GM19025 (cell line): ENCODE results near the gene C20orf202.

ENCODE experiments used
- ATAC-seq: cut with Tn5 transposase; IDR thresholded peaks from one replicate; pipeline ENCODE4 v1.9.1; 2021; ENCODE audit warnings: mild to moderate bottlenecking, low read depth, moderate library complexity; ENCODE audit not compliant: unreplicated experiment

The C20orf202 gene

DNA sequence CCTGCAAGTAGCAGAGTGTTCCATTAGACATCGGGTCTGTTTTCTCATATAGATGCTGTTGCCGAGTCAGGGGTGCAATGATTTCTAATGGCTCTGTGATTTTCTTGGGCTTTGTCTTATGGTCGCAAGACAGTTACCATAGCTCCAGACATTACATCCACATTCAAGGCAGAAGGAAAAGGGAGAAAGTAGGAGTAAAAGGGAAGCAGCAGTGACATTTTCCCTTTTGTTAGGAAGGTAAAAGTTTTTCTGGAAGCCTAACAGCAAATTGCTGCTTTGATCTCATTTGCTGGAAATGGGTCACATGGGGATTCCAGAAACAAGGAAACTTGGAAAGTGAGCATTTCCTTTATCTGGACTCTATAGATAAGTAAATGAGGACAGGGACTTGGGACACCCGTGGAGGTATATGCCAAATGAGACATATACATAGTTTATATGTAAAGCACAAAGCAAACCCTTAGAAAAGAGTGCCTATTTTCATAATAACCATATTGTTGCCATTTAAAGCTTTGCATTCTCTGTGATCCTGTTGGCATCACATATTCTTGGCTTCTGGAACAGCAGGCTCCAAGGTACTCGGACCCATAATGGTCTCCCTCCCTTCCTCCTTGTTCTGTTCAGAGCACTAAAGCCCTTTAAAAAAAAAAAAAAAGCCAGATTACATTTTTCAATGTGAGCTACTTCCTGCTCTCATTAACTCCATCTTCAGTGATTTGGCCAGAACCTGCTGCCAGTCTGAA lies at the start of gene C20orf202:
TSS of gene C20orf202 (plus strand) at position 693 of the 743 bp plus-strand sequence. CDS start 132 bp downstream, outside the sequence.
- no peak for ATAC-seq

GRCh38 chr20:1154226-1154625 lies 49.0 kb upstream of the C20orf202 start:
- no peak for ATAC-seq

- ATAC-seq = no peak
Measured at GRCh38 chr20:1154691-1155090, 48.6 kb upstream of the C20orf202 start.

- ATAC-seq = no peak
Measured at GRCh38 chr20:1155342-1155741, 47.9 kb upstream of the C20orf202 start.

GRCh38 chr20:1160496-1160895 lies 42.8 kb upstream of the C20orf202 start:
- no peak for ATAC-seq

GRCh38 chr20:1160991-1161390 lies 42.3 kb upstream of the C20orf202 start:
- no peak for ATAC-seq

DNA sequence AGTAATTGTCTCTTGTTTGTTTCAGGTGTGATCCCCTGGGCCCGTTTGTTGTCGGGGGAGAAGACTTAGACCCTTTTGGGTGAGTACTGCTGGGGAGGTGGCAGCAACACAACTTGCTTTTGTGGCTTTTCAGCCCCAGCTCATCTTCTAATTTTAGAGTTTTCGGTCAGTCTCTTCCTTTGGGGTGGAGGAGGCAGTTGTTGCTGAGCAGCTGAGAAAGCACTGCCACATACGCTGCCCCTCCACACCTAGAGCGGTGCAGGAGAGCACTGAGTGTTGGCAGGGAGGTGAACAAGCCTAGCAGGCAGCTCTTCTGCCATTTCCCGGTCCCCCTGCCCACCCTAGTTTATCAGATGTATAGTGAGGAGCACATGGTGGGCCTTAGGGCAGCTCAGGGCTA lies 40.1 kb upstream of the C20orf202 start:
- no peak for ATAC-seq

GRCh38 chr20:1163653-1164052 lies 39.6 kb upstream of the C20orf202 start:
- ATAC-seq = no peak

- no peak for ATAC-seq
Measured at GRCh38 chr20:1164871-1165270, 38.4 kb upstream of the C20orf202 start.

DNA sequence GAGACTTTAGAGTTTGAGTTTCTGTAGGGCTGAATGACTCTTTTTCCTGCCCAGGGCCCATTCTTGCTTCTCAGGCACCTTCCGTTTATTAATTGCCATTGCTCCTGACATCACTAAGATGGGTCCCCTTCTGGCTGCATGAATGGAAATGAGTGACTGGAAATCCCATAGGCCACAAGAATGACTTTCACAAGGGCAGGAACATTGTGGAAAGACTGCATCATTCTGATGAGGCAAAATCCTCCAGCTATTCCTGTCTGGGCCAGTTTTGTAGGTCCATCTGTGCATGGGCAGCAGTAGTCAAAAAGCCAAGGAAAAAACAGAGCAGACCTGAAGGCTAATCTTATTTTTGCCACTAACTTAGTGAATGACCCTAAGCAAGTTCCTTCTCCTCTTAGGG lies 37.7 kb upstream of the C20orf202 start:
- ATAC-seq = no peak

DNA sequence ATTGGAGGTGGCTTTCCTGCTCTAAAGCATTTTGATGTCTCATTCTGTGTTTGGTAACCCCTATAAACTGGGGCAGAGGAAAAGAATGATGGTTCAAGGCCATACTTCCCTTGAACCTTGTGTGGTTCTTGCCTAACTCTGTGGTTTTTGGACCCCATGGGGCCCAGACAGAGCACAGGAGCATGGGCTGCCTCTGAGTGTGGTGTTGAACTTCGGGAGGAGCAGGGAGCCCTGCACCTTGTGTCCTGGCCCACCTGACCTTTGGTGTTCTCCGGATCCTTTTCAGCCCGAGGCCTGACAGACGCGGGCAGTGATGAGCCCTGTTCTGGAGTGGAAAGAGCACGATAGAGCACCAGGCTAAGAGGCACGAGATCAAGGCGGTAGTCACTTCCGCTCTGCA lies 37.3 kb upstream of the C20orf202 start:
- ATAC-seq = no peak

- ATAC-seq = no peak
Measured at GRCh38 chr20:1166948-1167720, 36.1 kb upstream of the C20orf202 start.

DNA sequence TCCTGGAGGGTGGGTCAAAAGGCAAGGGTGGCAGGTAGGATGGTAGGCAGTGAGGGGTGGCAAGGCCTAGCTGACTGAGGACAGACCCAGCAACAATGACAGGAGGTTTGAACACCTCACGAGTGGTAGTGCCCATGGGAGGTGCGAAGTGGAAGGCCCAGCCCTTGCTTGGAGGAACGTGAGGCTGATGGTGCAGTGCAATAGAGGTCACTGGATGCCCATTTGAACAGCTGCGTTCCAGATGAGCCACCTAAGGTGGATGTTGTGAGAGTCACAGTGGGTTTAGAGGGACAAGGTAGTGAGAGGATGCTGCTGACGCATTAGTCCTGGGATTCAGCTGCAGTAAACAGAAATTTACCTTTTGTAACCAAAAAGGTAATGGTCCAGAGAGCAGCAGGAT lies 34.0 kb upstream of the C20orf202 start:
- no peak for ATAC-seq

GRCh38 chr20:1171461-1172093 lies 31.7 kb upstream of the C20orf202 start:
- no peak for ATAC-seq

DNA sequence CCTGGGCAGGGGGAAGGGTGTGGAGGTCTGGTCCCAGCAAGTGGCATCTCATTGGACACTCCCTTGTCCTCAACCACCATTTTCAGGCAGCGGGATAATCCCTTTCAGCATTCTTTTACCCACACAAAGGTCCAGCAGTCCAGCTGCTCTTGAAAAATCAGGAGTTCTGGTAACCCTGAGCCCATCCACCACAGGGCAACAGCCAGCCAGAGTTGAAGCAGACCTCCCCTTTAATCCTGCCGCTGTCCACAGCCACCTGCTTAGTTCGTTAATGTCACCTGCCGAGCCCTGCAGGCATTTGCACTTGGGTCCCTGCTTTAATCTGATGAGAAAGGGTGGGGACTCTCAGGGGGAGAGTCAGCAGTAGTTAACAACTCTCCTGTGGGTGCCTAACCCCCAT lies 29.6 kb upstream of the C20orf202 start:
- ATAC-seq = no peak

DNA sequence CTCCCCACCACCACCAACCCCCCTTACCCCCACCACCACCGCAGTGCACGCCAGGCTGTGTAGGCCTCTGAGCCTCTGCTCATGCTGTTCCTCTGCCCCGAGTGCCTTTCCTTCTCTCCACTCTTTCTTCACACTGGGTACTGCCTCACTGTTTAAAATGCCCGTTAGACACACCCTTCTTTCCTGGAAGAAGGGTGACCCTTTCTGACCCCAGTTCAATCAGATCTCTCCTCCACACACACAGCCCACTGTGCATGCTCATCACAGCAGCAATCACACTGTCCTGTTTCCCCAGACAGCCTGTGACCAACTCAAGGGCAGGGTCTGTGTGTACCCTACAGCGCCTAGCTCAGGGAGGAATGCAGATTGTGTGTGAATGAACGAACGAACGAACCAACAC lies 28.5 kb upstream of the C20orf202 start:
- ATAC-seq = no peak

- no peak for ATAC-seq
Measured at GRCh38 chr20:1177680-1178079, 25.6 kb upstream of the C20orf202 start.

GRCh38 chr20:1178103-1178502 lies 25.2 kb upstream of the C20orf202 start:
- ATAC-seq = no peak

GRCh38 chr20:1178623-1179022 lies 24.6 kb upstream of the C20orf202 start:
- no peak for ATAC-seq

DNA sequence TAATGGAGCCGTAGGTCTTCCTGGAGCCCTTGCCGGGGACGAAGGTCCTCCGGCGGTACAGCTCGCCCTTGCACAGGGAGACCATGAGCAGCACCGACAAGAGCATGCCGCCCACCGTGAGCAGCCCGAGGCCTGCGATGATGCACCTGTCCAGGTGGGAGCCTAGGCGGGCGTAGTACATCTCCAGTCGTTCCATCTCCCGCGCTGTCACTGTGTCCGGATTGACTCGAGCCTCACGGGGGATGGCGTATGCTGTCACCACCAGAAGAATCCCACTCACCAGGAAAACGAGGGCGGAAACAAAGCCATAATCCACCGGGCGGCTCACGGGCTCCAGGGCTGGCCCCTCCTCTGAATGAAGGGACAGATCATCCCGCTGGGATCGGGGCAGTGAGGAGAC lies 22.3 kb upstream of the C20orf202 start:
- ATAC-seq = no peak

DNA sequence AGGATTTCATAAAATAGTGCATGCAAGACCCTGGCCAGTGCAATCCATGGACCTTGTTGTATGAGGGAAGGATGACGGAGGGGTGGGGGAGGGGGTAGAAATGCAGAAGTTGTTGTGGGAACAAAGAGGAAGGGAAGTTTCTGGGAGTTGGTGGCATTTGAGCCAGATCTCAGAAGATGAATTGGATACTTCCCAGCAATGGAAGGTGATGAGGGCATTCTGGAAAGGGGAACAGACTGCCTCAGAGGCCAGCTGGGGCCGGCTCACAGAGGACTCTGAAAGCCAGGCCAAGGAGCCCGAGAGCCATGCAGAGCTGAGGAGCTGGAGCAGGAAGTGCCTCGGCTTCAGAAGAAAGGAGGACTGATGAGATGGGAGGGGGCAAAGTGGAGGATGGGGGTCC lies 21.1 kb upstream of the C20orf202 start:
- ATAC-seq = no peak
